Mucosa of descending colon (tissue), 3 donors: Measurements from ENCODE around the gene IL26. TPM values are rescaled to one million over a fixed set of nuclear protein-coding genes. Genes with fewer than 3 reads are reported as not detected.
A peak's percentile ranks its signal among the peaks of the same experiment; 100 is the strongest.

Experiments
- ATAC-seq: fragments of 200-7000 bp; cut with Tn5 transposase; one replicate; pipeline ENCODE4 v1.9.1; 2020; ENCODE audit warnings: mild to moderate bottlenecking, moderate library complexity
- DNase-seq, 3 donors: peaks; one replicate each; pipeline ENCODE4 v3.0.0-alpha.2; 2020
- H3K36me3 ChIP-seq: fragments of 200-600 bp; one replicate; pipeline ENCODE4 v1.8.0; 2021; ENCODE audit warnings: low read depth, mild to moderate bottlenecking
- H3K4me1 ChIP-seq: fragments of 200-600 bp; one replicate; pipeline ENCODE4 v1.8.0; 2021; ENCODE audit warnings: low read depth, mild to moderate bottlenecking
- H3K4me3 ChIP-seq: fragments of 200-600 bp; one replicate; pipeline ENCODE4 v1.8.0; 2021; ENCODE audit warnings: mild to moderate bottlenecking
- H3K9me3 ChIP-seq: fragments of 200-600 bp; one replicate; pipeline ENCODE4 v1.8.0; 2021; ENCODE audit warnings: mild to moderate bottlenecking
- CTCF ChIP-seq: fragments of 200-600 bp; IDR thresholded peaks from one replicate; pipeline ENCODE4 v1.8.0; 2022; ENCODE audit warnings: antibody characterized with exemption, mild to moderate bottlenecking
- intact Hi-C, 2 donors: fragments of 100-400 bp; cut with DNase I in 1 of 2; cut with micrococcal nuclease in 1 of 2; formaldehyde crosslinking; loops; one replicate each; pipeline versions ENCODE4 v1.11.0 to v1.11.1; 2022; cut with DNase I, micrococcal nuclease
- total RNA-seq, 3 donors: library from RNA; stranded (reverse); fragmentation: NEBNext Ultra II Directional in 2 of 3; extraction: Animal tissue kit (Norgen Biotek cat#: 25700) in 2 of 3; gene quantifications; one replicate each; pipeline versions ENCODE4 v1.2.1 to v1.2.4, GENCODE V29; 2021 to 2023
- donor health status: DM: no; HTN: no; CAD: no; lungs with moderate emphysema.
- donor health status: DM: no; HTN: no; CAD: no.
- donor health status: DM: no; HTN: yes; CAD: no.

IL26 gene
- total RNA-seq, 3 donors from 2014 or later = not detected

- intact Hi-C loops = no loop called here
- Histone ChIP-seq H3K9me3 (no peaks in the 10 kb centered on the region), H3K36me3 (no peaks in the 10 kb centered on the region), H3K4me3 (no peak overlapping the region), H3K4me1 (peaks cover 9% of the 10 kb centered on the region)
- TF ChIP-seq CTCF = no peak
- no peak for DNase-seq
- no peak for ATAC-seq
Measured at GRCh38 chr12:68239309-68239982, 13.8 kb upstream of the IL26 start.

DNA sequence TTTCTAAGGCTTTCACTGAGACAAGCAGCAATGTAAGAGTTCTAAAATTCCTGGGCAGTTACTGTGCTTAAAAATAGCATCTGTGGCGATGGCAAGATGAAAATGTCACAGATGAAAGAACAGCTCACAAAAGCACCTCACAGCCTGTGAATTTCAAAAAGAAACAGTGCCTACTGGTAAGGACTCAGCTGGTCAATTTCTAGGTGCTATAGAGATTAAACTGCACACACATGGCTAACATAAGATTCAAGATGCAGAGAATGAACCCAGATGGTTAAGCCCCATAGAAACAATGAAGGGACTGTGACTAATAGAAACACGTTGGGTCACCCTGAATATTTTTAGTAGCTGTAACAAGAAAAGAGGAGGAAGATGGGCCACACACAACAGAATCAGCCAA, 12.0 kb upstream of the IL26 start:
- peaks cover 9% of the 10 kb centered on the region for H3K4me1 ChIP-seq
- no peaks in the 10 kb centered on the region for H3K36me3 ChIP-seq
- intact Hi-C loops = no loop called here
- no peaks in the 10 kb centered on the region for H3K9me3 ChIP-seq
- TF ChIP-seq CTCF = no peak
- no peak overlapping the region for H3K4me3 ChIP-seq
- no peak for ATAC-seq
- DNase-seq = no peak

- H3K4me1 ChIP-seq = peaks cover 9% of the 10 kb centered on the region
- no peak for DNase-seq
- intact Hi-C loops = no loop called here
Measured at GRCh38 chr12:68237078-68237477, 11.5 kb upstream of the IL26 start.

DNA sequence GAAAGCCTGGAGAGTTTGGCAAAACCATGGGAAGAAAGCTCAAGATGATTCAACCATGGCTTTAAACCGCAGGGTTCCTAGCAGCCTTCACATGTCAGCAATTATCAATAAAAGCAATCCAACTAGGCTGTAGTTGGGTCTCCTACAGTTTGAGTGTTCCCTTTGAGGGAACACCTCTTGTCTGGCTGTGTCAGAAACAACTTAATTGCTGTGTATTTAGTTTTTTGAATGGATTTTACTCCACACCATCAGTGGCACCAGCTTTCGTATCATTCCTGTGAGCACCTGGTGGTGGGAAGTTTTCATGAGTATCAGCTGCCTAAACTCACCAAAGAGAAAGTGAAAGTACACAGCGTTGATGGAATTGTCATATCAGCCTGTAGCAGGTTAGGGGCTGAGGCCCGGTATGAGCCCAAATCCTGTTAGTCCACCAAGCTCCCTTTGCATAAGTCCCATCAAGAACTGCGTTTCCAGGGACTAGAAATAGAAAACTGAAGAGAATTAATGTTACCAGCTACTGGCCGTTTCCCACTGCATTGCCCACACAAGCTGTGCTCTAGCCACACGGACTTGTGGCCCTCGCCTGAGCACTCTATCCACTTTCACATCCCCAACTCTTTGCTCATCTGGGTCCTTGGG, 10.9 kb upstream of the IL26 start:
- ATAC-seq = peak; percentile 80
- Histone ChIP-seq H3K36me3 (no peaks in the 10 kb centered on the region), H3K4me1 (peaks cover 9% of the 10 kb centered on the region), H3K4me3 (no peak overlapping the region), H3K9me3 (no peaks in the 10 kb centered on the region)
- intact Hi-C loops = no loop called here
- TF ChIP-seq CTCF = no peak
- peak in 2 of 3 donors; percentile 23 to 27 for DNase-seq

More at GRCh38 chr12:68237078-68237477, 11.5 kb upstream of the IL26 start:
- no peak for TF ChIP-seq CTCF
- Histone ChIP-seq H3K4me3 (no peak overlapping the region), H3K36me3 (no peaks in the 10 kb centered on the region), H3K9me3 (no peaks in the 10 kb centered on the region)
- ATAC-seq = no peak

- intact Hi-C loops = no loop called here
- peaks cover 2% of the 10 kb centered on the region for H3K4me1 ChIP-seq
Measured at GRCh38 chr12:68235576-68235975, 10.0 kb upstream of the IL26 start.

More at GRCh38 chr12:68235576-68235975, 10.0 kb upstream of the IL26 start:
- TF ChIP-seq CTCF = no peak
- Histone ChIP-seq H3K4me3 (no peak overlapping the region), H3K36me3 (no peaks in the 10 kb centered on the region), H3K9me3 (no peaks in the 10 kb centered on the region)
- DNase-seq = no peak
- ATAC-seq = no peak
